PC-9 (cell line): Measurements from ENCODE around the gene HES3.

Experiments used
- EZH2 ChIP-seq: fragments of 200-600 bp; sonication (generic); IDR thresholded peaks from 2 replicates; pipeline ENCODE4 v1.8.0; 2017; ENCODE audit warnings: antibody characterized with exemption, low read depth
- TF ChIP-seq, protein P1 (sequence below): fragments of 200-600 bp; sonication (generic); conservative IDR thresholded peaks from 2 replicates; pipeline ENCODE4 v1.6.1; 2017; ENCODE audit warnings: mixed run types, antibody characterized with exemption, mild to moderate bottlenecking, moderate library complexity

DNA sequence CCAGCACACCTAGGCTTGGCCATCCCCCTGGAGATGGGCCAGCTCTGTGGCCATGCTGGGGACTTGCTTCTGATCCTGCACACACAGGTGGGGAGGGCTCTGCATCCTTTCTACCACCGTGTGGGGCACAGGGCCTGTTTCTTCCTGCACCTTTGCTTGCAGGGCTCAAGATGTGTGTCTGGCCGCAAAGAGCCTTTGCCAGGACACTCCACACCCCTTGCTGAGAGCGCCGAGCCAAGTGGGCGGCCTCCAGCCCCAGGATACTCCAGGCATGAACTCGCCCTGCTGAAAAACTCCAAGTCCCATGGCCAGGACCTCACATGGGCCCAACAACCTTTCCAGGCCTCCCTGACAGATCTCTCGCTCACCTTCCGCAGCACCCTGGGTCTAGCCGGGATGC, 28.5 kb downstream of the HES3 start:
- TF ChIP-seq, protein P1, sequence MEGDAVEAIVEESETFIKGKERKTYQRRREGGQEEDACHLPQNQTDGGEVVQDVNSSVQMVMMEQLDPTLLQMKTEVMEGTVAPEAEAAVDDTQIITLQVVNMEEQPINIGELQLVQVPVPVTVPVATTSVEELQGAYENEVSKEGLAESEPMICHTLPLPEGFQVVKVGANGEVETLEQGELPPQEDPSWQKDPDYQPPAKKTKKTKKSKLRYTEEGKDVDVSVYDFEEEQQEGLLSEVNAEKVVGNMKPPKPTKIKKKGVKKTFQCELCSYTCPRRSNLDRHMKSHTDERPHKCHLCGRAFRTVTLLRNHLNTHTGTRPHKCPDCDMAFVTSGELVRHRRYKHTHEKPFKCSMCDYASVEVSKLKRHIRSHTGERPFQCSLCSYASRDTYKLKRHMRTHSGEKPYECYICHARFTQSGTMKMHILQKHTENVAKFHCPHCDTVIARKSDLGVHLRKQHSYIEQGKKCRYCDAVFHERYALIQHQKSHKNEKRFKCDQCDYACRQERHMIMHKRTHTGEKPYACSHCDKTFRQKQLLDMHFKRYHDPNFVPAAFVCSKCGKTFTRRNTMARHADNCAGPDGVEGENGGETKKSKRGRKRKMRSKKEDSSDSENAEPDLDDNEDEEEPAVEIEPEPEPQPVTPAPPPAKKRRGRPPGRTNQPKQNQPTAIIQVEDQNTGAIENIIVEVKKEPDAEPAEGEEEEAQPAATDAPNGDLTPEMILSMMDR, result no peak
- no peak for TF ChIP-seq EZH2
